IPS DF 4.7 (cell line): ENCODE results near the gene EPSTI1.
"Not testable (repeated sequence)": the region's sequence is repeated elsewhere in the genome, so short reads cannot be mapped to it uniquely, and the experiment has no call there.

ENCODE experiments used
- DNase-seq: peaks from one replicate; pipeline ENCODE4 v3.0.0-alpha.2; 2013; ENCODE audit warnings: low spot score; ENCODE audit errors: extremely low read depth

Gene EPSTI1

GRCh38 chr13:43005460-43006236 is 13.6 kb upstream of the EPSTI1 start:
- no peak for DNase-seq

GRCh38 chr13:43003729-43004128 is 11.7 kb upstream of the EPSTI1 start:
- no peak for DNase-seq

DNA sequence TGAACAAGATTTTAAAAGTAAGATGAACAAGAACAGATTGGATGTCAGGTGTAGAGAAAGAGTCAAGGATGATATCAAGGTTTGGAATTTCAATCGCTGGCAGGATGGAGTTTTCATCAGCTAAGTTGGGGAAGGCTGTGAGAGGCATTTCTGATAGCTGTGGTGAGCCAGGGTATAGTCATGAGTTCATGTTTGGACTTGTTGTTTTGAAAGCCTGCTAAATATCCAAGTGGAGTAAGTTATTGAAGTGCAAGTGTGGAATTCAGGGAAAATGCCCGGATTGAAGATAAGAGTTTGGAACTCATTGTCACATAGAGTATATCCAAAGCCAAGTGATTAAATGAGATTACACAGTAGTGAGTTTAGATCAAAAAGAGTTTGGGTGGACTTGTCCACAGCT is 11.0 kb upstream of the EPSTI1 start:
- no peak for DNase-seq

DNA sequence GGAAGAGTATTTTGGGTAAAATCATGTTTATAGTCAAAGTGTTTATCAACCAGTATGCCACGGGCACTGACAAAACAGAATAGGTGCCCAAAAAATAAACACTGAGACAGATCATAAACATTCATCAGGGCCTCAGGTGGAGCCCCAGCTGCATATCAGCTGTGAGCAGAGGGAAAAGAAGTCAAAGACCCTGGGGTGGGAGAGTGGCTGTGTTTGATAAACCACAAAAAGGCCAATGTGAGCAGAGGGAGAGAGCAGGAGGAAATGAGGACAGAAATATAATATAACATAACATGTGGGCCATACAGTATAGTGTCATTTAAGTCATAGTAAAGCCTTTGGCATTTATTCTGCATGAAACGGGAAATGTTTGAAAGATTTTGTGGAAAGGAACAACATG is 10.0 kb upstream of the EPSTI1 start:
- DNase-seq, result no peak

GRCh38 chr13:43000676-43001075 is 8.6 kb upstream of the EPSTI1 start:
- DNase-seq, result no peak

- no peak for DNase-seq
Observed at GRCh38 chr13:42999491-42999890, 7.5 kb upstream of the EPSTI1 start.

GRCh38 chr13:42997381-42997780 is 5.3 kb upstream of the EPSTI1 start:
- no peak for DNase-seq

GRCh38 chr13:42996584-42996983 is 4.5 kb upstream of the EPSTI1 start:
- DNase-seq, result no peak

DNA sequence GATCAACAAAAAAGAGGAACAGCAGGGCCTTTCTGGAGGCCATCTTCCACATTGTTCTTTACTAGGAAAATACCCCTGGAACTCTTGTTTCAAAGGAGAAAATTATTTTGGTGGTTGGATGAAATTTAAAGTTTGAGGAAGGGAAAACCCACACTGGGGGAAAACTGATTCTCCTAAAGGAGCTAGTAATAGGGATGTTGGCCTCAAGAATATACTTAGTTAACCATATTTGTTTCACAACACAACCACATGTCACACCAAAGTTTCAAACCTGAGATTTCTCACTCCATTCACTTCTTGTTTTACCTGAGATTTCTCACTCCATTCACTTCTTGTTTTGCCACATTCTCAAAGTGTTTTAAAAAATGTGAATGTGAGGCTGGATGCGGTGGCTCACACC is 2.8 kb upstream of the EPSTI1 start:
- no peak for DNase-seq

GRCh38 chr13:42992764-42993122 is 702 bp upstream of the EPSTI1 start:
- DNase-seq, result no peak

DNA sequence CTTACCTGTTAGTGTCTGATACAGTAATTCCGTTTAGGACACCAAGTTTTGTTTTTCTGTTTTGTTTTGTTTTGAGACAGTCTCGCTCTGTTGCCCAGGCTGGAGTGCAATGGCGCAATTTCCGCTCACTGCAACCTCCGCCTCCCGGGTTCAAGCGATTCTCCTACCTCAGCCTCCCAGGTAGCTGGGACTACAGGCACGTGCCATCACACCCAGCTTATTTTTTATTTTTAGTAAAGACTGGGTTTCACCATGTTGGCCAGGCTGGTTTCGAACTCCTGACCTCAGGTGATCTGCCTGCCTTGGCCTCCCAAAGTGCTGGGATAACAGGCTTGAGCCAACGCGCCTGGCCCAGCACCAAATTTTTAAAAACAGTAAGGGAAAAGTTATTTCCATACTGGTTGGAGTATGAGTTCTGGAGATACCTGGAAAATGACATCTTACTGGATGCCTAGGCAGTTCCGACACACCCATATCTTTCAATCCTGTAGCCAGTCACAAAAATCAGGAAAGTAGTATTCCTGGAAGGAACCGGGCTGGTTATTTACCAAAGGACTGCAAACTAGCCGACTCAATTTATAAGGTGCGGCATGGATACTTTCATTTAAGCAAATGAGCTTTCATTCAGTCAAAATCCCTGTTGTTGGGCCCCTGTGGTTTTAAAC is 676 bp downstream of the EPSTI1 start:
- not testable (repeated sequence) for DNase-seq

DNA sequence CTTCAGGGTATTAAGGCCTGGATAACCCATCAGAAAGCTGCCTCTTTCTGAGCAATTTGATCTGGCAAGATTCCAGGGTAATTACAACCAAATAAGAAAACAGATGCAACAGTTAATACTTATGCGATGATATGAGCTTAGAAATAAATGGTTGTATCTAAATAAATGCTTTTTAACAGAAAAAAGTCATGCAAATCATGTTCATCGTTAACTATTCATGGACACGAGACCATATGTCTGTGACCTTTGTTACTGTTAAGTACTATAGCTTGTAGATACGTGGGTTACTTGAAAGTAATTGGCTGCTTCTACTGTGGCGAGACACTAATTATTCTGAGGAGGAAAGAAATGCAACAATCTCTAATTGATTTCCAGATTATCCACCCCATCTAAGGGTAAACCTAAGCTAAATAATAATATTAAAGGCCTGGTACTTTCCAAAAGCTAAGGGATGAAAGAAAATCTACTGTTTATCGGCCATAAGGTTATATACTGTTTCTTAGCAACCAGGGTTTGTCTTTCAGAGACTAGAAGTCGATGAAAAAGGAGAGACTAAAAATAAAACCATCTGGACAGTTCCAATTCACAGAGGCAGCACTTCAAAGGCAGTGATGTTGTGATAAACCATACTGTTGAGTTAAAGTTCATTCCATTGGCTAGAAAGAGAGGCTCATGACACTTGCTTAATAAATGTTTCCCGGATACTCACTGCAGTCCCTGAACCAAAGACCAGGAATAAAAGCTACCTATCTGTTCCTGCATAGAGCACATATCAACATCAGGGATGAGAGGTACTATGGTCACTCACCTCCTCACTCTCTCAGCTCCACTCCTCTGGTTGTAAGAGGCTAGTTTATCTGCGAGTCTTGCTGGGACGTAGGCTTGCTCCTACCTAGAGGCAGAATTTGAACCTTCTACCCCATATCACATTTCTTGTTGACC is 1.5 kb downstream of the EPSTI1 start:
- DNase-seq, result no peak

- DNase-seq, result no peak
Observed at GRCh38 chr13:42986176-42986574, 5.9 kb downstream of the EPSTI1 start.

DNA sequence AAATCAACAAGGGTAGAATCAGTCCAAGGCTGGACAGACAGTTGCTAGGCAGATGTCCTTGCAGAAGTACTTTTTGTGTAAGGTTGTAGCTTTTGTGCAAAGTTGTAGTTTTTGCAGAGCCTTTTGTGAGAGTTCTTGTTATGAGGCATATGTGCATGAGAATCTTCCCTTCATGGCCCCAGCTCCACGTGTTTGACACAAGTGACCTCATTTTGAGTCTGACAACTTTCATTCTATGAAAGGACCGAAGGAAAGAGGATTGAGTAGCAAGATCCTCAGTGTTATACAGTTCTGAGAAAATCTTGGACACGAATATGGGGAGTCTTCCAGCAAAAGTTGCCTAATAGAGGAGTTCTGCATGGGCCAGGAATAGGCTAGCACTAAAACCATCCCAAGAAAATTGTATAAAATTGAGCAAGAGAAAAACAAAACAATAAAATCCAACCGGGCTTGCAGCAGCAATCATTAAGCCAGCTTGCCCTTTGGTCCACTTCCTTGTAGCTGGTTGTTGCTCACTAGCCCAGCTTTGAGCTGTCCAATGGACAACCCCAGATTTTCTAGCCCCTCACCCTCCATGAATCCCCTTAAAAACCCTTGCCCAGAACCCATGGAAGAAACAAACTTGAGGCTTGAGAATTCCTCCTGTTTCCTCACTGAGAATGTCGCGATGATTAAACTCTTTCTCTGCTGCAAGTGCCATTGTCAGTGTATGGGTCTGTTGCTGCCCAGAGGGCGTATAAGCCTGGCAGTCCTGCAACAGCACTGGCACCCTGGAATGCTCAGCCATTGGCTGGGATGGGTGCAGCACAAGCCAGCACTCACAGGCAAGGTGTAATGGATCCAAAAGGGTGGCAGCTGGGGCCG is 6.5 kb downstream of the EPSTI1 start:
- DNase-seq, result no peak

- no peak for DNase-seq
Observed at GRCh38 chr13:42984691-42985090, 7.3 kb downstream of the EPSTI1 start.

DNA sequence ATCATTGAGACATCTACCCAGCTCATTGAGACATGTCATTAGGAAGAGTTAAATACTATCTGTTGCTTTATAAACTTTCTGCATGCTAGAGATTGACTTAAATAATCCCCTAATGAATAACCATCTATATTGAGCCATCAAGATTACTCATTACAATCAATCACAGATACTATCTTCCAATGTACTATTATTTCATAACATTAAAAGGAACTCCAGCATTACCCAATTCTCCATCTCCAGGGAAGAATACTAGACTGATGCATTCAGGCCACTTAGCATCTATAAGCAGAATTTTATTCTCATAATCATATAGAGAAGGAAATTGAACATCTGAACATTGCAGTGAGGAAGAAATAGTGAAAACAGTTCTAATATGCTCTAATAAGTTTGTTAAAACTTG is 8.0 kb downstream of the EPSTI1 start:
- no peak for DNase-seq

DNA sequence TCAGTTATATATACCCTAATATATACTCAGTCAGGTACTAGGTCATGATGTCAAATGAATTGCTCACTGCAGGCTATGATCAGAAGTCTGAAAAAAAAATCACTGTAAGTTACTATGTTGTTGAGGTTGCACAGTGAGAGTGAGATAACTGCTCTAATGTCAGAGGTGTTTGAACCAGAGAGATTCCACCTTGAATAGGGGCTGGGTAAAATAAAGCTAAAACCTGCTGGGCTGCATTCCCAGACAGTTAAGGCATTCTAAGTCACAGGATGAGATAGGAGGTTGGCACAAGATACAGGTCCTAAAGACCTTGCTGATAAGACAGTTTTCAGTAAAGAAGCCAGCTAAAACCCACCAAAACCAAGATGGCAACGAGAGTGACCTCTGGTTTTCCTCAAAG is 10.2 kb downstream of the EPSTI1 start:
- DNase-seq, result no peak

DNA sequence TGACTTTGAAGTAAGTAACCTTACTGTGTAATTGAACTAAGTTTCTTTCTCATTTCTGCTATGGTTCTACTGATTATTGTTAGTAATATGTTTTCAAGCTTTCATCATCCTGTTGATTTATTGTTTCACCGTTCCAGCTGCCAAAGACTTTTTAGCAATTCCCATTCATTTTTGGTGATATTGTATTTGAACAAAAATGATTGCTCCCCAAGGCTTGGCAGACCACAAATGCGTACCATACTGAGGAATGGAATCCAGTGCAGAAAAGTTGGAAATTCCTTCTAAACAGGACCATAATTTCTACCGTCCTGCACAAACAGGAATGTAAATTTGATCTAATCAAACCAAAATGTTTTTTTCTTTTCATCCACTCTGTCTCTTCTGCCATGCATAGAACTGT is 10.7 kb downstream of the EPSTI1 start:
- DNase-seq, result no peak

DNA sequence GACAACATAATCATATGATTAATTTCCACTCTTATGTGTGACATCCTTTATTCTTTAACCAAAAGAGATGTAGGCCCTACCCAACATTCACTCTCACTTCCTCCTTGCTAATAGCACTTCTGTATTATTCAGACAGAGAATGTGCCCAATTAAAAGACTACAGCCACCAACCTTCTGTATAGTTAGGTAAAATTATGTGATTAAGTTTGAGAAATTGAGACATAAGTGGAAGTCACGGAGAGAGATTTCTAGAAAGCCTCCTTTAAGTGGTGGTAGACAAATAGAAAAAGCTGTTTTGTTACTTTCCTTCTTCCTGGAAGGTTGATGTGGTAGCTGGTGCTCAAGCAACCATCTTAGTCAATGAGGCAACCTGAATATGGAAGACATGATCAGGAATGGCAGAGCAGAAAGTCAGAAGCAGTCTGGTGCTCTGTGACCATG is 14.8 kb downstream of the EPSTI1 start:
- DNase-seq, result no peak

DNA sequence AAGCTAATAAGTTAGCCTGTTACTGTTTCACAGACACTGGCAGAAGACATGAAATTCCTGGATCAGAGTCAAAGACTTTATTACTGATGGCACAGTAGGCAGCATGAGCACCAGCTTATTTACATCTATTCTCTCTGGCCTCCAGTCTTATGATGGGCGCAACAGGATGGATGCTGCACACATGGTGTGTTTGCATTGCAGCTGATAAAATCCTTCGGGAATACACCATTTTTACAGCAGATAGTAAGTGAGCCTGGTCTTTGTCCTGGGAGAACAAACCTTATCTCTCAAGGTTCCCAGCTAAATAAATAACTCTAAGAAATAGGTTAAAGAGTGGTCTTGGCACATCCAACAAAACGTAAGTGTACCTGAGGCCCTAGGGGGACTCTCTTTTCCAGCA is 16.0 kb downstream of the EPSTI1 start:
- DNase-seq, result no peak

DNA sequence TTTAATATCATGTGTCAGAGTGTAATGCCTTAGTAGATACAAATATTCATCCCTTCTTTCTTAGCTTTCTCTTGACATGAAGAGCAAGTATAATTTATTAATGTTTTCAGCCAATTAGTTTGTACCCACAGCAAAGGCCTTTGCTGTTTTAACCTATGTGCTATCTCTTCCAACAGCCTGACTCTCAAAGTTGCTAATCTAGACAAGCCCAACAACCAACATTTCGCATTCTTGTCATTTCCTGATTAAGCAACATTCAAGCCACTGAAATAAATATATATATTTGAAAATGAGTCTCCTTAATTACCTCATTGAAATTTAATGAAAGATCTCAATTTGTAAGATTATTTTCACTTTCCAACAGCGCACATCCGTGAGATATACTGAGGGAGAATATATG is 18.5 kb downstream of the EPSTI1 start:
- no peak for DNase-seq
